CD14-positive monocyte (primary cell): ENCODE results near the gene CTNNA3. TPM values are rescaled to one million over a fixed set of nuclear protein-coding genes. Genes with fewer than 3 reads are reported as not detected.

Experiments
- DNase-seq, 3 donors: peaks; one replicate each; pipeline ENCODE4 v3.0.0-alpha.2; 2011 to 2022
- H2AFZ ChIP-seq: 2 replicates; pipeline ENCODE4 v1.6.0; 2012; ENCODE audit warnings: mild to moderate bottlenecking, low read depth, low read length, inconsistent platforms; ENCODE audit not compliant: insufficient read depth, poor library complexity, severe bottlenecking
- H3K27ac ChIP-seq, 2 donors: 1 replicate in 1 of 2; 2 replicates in 1 of 2; pipeline ENCODE4 v1.5.1; 2012 to 2013; ENCODE audit warnings: low read length in 2 of 2, control low read depth in 1 of 2, inconsistent platforms in 1 of 2, low read depth in 1 of 2, mild to moderate bottlenecking in 1 of 2
- H3K27me3 ChIP-seq, 2 donors: one replicate each; pipeline versions ENCODE4 v1.6.0 to v1.6.1; 2011 to 2013; ENCODE audit warnings: low read length in 2 of 2; ENCODE audit not compliant: control insufficient read depth in 2 of 2, insufficient read depth in 2 of 2
- H3K36me3 ChIP-seq, 2 donors: replicated peaks in 1 of 2; 1 replicate in 1 of 2; 2 replicates in 1 of 2; pipeline versions ENCODE4 v1.5.1 to v1.6.1; 2012 to 2013; ENCODE audit warnings: low read length in 2 of 2, control low read depth in 1 of 2, inconsistent platforms in 1 of 2, mild to moderate bottlenecking in 1 of 2; ENCODE audit not compliant: insufficient read depth in 2 of 2, control insufficient read depth in 1 of 2
- H3K4me1 ChIP-seq, 2 donors: 1 replicate in 1 of 2; 2 replicates in 1 of 2; pipeline versions ENCODE4 v1.5.1 to v1.6.1; 2012 to 2013; ENCODE audit warnings: low read length in 2 of 2, control low read depth in 1 of 2, inconsistent platforms in 1 of 2, mild to moderate bottlenecking in 1 of 2, moderate library complexity in 1 of 2; ENCODE audit not compliant: insufficient read depth in 2 of 2, control insufficient read depth in 1 of 2
- H3K4me2 ChIP-seq: replicated peaks from 2 replicates; pipeline ENCODE3; 2012; ENCODE audit warnings: low read length, moderate library complexity, mild to moderate bottlenecking; ENCODE audit not compliant: poor library complexity, severe bottlenecking; ENCODE audit errors: extremely low read depth
- H3K4me3 ChIP-seq, 3 experiments: fragments of 200-600 bp in 1 of 3; sonication (generic) in 1 of 3; replicated peaks in 1 of 3; 1 replicate in 2 of 3; 2 replicates in 1 of 3; pipeline ENCODE4 v1.5.1; 2011 to 2013; ENCODE audit warnings: low read length in 3 of 3, mild to moderate bottlenecking in 3 of 3, control low read depth in 2 of 3, low read depth in 2 of 3, inconsistent platforms in 1 of 3, moderate library complexity in 1 of 3
- H3K79me2 ChIP-seq: 2 replicates; pipeline ENCODE4 v1.6.0; 2012; ENCODE audit warnings: mild to moderate bottlenecking, control low read depth, inconsistent platforms, low read length, moderate library complexity; ENCODE audit not compliant: insufficient read depth
- H3K9ac ChIP-seq: 2 replicates; pipeline ENCODE4 v1.6.0; 2017; ENCODE audit warnings: low read length, mild to moderate bottlenecking; ENCODE audit not compliant: insufficient read depth, poor library complexity, severe bottlenecking
- H3K9me3 ChIP-seq, 2 donors: replicated peaks in 1 of 2; 1 replicate in 1 of 2; 2 replicates in 1 of 2; pipeline versions ENCODE4 v1.5.1 to v1.6.1; 2012 to 2013; ENCODE audit warnings: low read length in 2 of 2, control low read depth in 1 of 2; ENCODE audit not compliant: control insufficient read depth in 1 of 2, insufficient read depth in 1 of 2
- H4K20me1 ChIP-seq: 2 replicates; pipeline ENCODE4 v1.6.0; 2012; ENCODE audit warnings: mild to moderate bottlenecking, low read length, control low read depth, moderate library complexity; ENCODE audit not compliant: insufficient read depth
- H3K27ac Mint-ChIP-seq, 7 donors: one replicate each; pipeline ENCODE4 v1.8.0; 2020; ENCODE audit warnings: mild to moderate bottlenecking in 7 of 7, mixed read lengths in 7 of 7, moderate library complexity in 6 of 7, inconsistent platforms in 2 of 7
- H3K27me3 Mint-ChIP-seq, 3 donors: one replicate each; pipeline ENCODE4 v1.8.0; 2021 to 2022; ENCODE audit warnings: low read depth in 3 of 3, mild to moderate bottlenecking in 3 of 3, mixed read lengths in 3 of 3, moderate library complexity in 3 of 3, inconsistent platforms in 1 of 3
- H3K36me3 Mint-ChIP-seq, 2 donors: one replicate each; pipeline ENCODE4 v1.8.0; 2020; ENCODE audit warnings: mixed read lengths in 2 of 2, inconsistent platforms in 1 of 2, mild to moderate bottlenecking in 1 of 2
- H3K4me1 Mint-ChIP-seq: one replicate; pipeline ENCODE4 v1.8.0; 2020; ENCODE audit warnings: mild to moderate bottlenecking, mixed read lengths
- H3K4me3 Mint-ChIP-seq, 2 donors: one replicate each; pipeline ENCODE4 v1.8.0; 2020; ENCODE audit warnings: mild to moderate bottlenecking in 2 of 2, mixed read lengths in 2 of 2, moderate library complexity in 1 of 2
- H3K9me3 Mint-ChIP-seq, 7 donors: one replicate each; pipeline ENCODE4 v1.8.0; 2020 to 2022; ENCODE audit warnings: mixed read lengths in 7 of 7, mild to moderate bottlenecking in 6 of 7, moderate library complexity in 6 of 7, inconsistent platforms in 2 of 7
- WGBS: methylation state at CpG from one replicate; pipeline ENCODE4 v1.1.5; 2013; ENCODE audit warnings: missing lambda C conversion rate; ENCODE audit not compliant: insufficient coverage; 5-methylcytosine and 5-hydroxymethylcytosine counted together
- intact Hi-C, 2 donors: fragments of 100-400 bp; cut with micrococcal nuclease; formaldehyde crosslinking; loops; one replicate each; pipeline versions ENCODE4 v1.15.0 to v1.15.1; 2023
- polyA plus RNA-seq, 3 donors: library from polyadenylated mRNA; depleted of rRNA in 1 of 3; unstranded in 2 of 3; stranded (reverse) in 1 of 3; fragments of 300-500 nt in 2 of 3; fragments of >200 nt in 1 of 3; fragmentation: Illumina TruSeq in 2 of 3; gene quantifications; 1 replicate in 2 of 3; 2 replicates in 1 of 3; pipeline ENCODE4 v1.2.3, GENCODE V29; 2012 to 2021
- TF ChIP-seq, protein P1 (sequence below): fragments of 200-600 bp; IDR thresholded peaks from one replicate; pipeline ENCODE4 v1.8.0; 2022; ENCODE audit warnings: antibody characterized with exemption, mild to moderate bottlenecking

The CTNNA3 gene
- polyA plus RNA-seq, 3 donors: not detected

DNA sequence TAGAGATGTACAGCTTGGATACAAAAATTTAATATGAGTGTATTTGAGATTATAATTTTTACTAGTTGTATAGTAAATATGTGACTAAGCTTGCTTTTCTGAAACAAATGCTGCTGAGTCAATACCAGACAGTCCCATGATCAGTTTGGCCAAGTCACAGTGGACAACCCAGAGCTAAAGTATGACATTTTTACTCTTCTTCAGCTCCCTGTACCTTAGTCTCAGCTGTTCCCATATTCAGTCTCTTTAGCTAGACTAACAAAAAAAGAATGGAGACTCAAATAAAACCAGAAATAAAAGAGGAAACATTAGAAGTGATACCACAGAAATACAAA is 189.3 kb downstream of the CTNNA3 start:
- Histone ChIP-seq H3K36me3 (no peaks in the 10 kb centered on the region), H4K20me1 (no peaks in the 10 kb centered on the region), H3K4me1 (no peaks in the 10 kb centered on the region), H2AFZ (no peak overlapping the region), H3K4me3 (no peak overlapping the region), H3K9ac (no peak overlapping the region), H3K4me2 (no peak overlapping the region), H3K27me3 (no peaks in the 10 kb centered on the region), H3K79me2 (no peaks in the 10 kb centered on the region), H3K27ac (no peak overlapping the region), H3K9me3 (peaks cover 0 to 12% of the 10 kb centered on the region in 2 donors)
- no peaks in the 10 kb centered on the region for H3K36me3 Mint-ChIP-seq
- no peak overlapping the region for H3K27ac Mint-ChIP-seq
- H3K4me1 Mint-ChIP-seq: no peaks in the 10 kb centered on the region
- peaks cover 0 to 7% (median 0%) of the 10 kb centered on the region in 7 donors for H3K9me3 Mint-ChIP-seq
- DNase-seq: no peak
- intact Hi-C loops: no loop called here
- TF ChIP-seq, protein P1, sequence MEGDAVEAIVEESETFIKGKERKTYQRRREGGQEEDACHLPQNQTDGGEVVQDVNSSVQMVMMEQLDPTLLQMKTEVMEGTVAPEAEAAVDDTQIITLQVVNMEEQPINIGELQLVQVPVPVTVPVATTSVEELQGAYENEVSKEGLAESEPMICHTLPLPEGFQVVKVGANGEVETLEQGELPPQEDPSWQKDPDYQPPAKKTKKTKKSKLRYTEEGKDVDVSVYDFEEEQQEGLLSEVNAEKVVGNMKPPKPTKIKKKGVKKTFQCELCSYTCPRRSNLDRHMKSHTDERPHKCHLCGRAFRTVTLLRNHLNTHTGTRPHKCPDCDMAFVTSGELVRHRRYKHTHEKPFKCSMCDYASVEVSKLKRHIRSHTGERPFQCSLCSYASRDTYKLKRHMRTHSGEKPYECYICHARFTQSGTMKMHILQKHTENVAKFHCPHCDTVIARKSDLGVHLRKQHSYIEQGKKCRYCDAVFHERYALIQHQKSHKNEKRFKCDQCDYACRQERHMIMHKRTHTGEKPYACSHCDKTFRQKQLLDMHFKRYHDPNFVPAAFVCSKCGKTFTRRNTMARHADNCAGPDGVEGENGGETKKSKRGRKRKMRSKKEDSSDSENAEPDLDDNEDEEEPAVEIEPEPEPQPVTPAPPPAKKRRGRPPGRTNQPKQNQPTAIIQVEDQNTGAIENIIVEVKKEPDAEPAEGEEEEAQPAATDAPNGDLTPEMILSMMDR: no peak
- peaks cover 1 to 2% (median 1%) of the 10 kb centered on the region in 3 donors for H3K27me3 Mint-ChIP-seq
- no peak overlapping the region for H3K4me3 Mint-ChIP-seq

DNA sequence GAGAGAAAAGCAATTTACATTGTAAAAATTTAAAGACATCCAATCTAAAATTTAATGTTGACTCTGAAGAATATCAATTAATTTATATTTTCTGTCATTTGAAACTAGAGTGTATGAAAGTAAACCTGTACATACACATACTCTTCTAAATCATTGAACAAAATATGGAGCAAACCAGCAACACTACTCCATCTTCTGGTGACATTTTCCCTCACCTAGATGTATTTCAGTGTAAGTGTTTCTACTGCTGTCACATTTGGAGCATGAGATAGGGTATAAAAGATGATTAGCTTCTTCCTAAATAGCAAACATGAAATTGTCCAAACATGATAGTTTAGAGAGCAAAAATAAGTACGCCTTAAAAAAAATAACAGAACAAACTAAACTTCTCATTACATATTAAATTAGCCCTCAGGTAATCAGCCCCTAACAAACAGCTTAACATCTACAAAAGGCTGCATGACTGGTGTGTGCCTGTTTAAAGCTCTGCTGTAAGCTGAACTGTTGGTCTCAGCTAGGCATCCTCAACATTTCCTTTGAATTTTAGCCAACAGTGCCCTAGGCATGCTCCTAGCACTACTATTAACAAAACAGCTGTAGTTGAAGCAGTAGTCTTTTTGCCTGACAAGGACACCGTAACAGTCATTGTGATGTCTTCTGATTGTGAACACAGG is 189.8 kb downstream of the CTNNA3 start:
- Histone ChIP-seq H4K20me1 (no peaks in the 10 kb centered on the region), H3K9me3 (peaks cover 0 to 12% of the 10 kb centered on the region in 2 donors), H3K27me3 (no peaks in the 10 kb centered on the region), H3K4me1 (no peaks in the 10 kb centered on the region), H3K36me3 (no peaks in the 10 kb centered on the region), H3K9ac (no peak overlapping the region), H3K79me2 (no peaks in the 10 kb centered on the region), H3K4me3 (no peak overlapping the region), H3K4me2 (no peak overlapping the region), H3K27ac (no peak overlapping the region), H2AFZ (no peak overlapping the region)
- intact Hi-C loops: no loop called here
- Mint-ChIP-seq H3K4me1 (no peaks in the 10 kb centered on the region), H3K36me3 (no peaks in the 10 kb centered on the region), H3K27ac (no peak overlapping the region), H3K27me3 (peaks cover 1 to 2% (median 1%) of the 10 kb centered on the region in 3 donors), H3K9me3 (peaks cover 0 to 7% (median 2%) of the 10 kb centered on the region in 7 donors), H3K4me3 (no peak overlapping the region)
- TF ChIP-seq, protein P1: no peak
- no CpG with 5 or more reads among the region's 2 CpGs for WGBS
- no peak for DNase-seq
